IPS-15b (cell line): ENCODE results near the gene UGT1A6.
"Not testable (repeated sequence)": the region's sequence is repeated elsewhere in the genome, so short reads cannot be mapped to it uniquely, and the experiment has no call there.

Experiments
- H3K27me3 ChIP-seq: one replicate; pipeline ENCODE4 v1.6.1; 2013; ENCODE audit warnings: low read length; ENCODE audit not compliant: control insufficient read depth, insufficient read depth
- H3K36me3 ChIP-seq: one replicate; pipeline ENCODE4 v1.6.1; 2013; ENCODE audit warnings: low read length; ENCODE audit not compliant: control insufficient read depth, insufficient read depth
- H3K4me1 ChIP-seq: one replicate; pipeline ENCODE4 v1.6.1; 2013; ENCODE audit warnings: mild to moderate bottlenecking, low read length; ENCODE audit not compliant: control insufficient read depth, insufficient read depth
- H3K4me3 ChIP-seq: one replicate; pipeline ENCODE4 v1.5.1; 2013; ENCODE audit warnings: low read depth, low read length
- H3K9ac ChIP-seq: one replicate; pipeline ENCODE4 v1.6.1; 2013; ENCODE audit warnings: low read depth, mild to moderate bottlenecking, low read length
- H3K9me3 ChIP-seq: one replicate; pipeline ENCODE4 v1.6.1; 2013; ENCODE audit warnings: mild to moderate bottlenecking, low read length; ENCODE audit not compliant: control insufficient read depth, insufficient read depth

The UGT1A6 gene

GRCh38 chr2:233688341-233688740 lies 4.3 kb upstream of the UGT1A6 start:
- Histone ChIP-seq H3K36me3 (no peaks in the 10 kb centered on the region), H3K9me3 (no peaks in the 10 kb centered on the region), H3K27me3 (no peaks in the 10 kb centered on the region), H3K4me3 (no peak overlapping the region), H3K4me1 (peaks cover 7% of the 10 kb centered on the region), H3K9ac (no peak overlapping the region)

DNA sequence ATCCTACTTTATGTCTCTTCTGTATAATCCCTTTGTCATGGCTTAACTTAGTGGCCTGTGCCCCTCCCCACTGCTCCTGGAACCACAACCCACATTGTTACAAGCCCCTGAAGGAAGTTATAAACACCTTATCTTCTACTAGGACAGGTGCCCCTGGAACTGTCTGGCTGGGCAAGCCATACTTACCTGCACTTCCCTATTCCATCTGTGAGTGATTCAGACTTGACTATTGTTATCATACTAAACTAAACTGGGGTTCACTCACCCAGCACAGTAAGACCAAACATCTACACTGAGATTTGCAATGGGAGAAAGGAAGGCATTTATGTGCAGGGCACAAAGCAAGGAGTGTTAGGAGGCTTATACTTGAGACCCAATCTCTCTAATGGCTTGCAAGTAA lies 3.7 kb upstream of the UGT1A6 start:
- peaks cover 7% of the 10 kb centered on the region for H3K4me1 ChIP-seq
- H3K4me3 ChIP-seq: no peak overlapping the region
- no peaks in the 10 kb centered on the region for H3K9me3 ChIP-seq
- H3K27me3 ChIP-seq: no peaks in the 10 kb centered on the region
- no peaks in the 10 kb centered on the region for H3K36me3 ChIP-seq
- no peak overlapping the region for H3K9ac ChIP-seq

DNA sequence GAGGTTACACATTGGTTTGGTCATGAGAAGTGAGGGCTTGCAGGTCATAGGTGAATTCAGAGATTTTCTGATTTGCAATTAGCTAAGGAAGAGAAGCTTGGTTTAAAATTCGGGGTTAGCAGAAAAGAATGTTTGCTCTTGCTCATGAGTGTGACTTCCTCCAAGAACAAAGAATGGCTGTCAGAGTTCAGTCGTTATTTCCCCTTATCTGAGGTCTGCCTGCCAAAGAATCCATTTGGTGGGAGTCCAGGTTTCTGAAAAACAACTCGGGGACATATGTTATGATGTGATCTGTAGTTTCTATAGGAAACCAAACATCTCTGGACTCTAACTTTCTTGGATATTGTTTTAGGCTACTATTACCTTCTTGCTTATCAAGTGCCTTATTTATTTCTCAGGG lies 3.2 kb upstream of the UGT1A6 start:
- no peaks in the 10 kb centered on the region for H3K9me3 ChIP-seq
- H3K9ac ChIP-seq: no peak overlapping the region

GRCh38 chr2:233690444-233690843 lies 2.2 kb upstream of the UGT1A6 start:
- Histone ChIP-seq H3K36me3 (no peaks in the 10 kb centered on the region), H3K9ac (no peak overlapping the region), H3K27me3 (no peaks in the 10 kb centered on the region), H3K4me3 (no peak overlapping the region), H3K4me1 (peaks cover 7% of the 10 kb centered on the region), H3K9me3 (no peaks in the 10 kb centered on the region)

More for the DNA sequence above, 3.2 kb upstream of the UGT1A6 start:
- Histone ChIP-seq H3K27me3 (no peaks in the 10 kb centered on the region), H3K4me3 (no peak overlapping the region), H3K4me1 (peaks cover 7% of the 10 kb centered on the region), H3K36me3 (no peaks in the 10 kb centered on the region)

DNA sequence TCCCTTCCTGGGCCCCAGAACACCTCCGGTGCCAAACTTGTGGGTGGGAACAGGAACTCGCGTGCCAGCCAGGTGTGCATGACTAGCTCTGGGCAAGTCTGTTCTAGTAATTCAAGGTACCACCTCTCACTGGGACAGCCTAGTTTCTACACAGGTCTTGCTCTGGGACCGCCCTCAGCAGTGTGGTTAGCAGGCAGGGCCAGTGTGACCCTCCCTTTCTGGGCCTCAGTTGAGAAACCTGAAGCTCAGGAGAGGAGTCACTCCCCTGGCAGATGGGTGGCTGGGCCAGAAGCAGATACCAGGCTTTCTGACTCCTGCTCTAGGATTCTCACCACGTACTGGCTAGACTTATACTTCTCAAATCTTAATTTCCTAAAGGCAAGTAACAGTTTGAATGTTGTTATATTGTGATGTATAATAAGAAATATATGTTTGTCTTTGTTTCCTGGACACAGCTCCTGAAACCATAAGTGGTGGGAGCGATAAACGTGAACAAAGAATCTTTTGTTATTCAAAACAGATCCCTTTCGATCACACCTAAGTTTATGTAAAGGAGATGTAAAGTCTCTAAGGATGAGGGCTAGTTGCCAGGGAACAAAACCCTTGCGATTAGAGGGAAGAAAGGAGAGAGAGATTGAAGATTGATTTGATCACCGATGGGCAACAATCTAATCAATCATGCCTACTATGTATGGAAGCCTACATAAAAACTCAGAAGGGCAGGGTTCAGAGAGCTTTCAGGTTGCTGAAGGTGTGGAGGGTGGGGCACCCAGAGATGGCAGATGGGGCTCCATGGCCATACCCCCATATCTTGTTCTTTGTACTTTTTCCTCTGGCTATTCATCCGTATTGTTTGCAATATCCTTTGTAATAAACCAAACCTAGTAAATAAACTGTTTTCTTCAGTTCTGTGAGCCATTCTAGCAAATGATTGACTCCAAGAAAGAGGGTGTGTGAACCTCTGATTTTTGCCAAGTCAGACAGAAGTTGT lies 952 bp upstream of the UGT1A6 start:
- no peak overlapping the region for H3K9ac ChIP-seq
- no peaks in the 10 kb centered on the region for H3K27me3 ChIP-seq
- no peak overlapping the region for H3K4me3 ChIP-seq
- no peaks in the 10 kb centered on the region for H3K36me3 ChIP-seq
- peaks cover 7% of the 10 kb centered on the region for H3K4me1 ChIP-seq
- no peaks in the 10 kb centered on the region for H3K9me3 ChIP-seq

GRCh38 chr2:233693963-233694362 lies 1.3 kb downstream of the UGT1A6 start:
- no peaks in the 10 kb centered on the region for H3K27me3 ChIP-seq
- no peaks in the 10 kb centered on the region for H3K9me3 ChIP-seq
- peaks cover 7% of the 10 kb centered on the region for H3K4me1 ChIP-seq
- no peak overlapping the region for H3K4me3 ChIP-seq
- no peak overlapping the region for H3K9ac ChIP-seq
- no peaks in the 10 kb centered on the region for H3K36me3 ChIP-seq

DNA sequence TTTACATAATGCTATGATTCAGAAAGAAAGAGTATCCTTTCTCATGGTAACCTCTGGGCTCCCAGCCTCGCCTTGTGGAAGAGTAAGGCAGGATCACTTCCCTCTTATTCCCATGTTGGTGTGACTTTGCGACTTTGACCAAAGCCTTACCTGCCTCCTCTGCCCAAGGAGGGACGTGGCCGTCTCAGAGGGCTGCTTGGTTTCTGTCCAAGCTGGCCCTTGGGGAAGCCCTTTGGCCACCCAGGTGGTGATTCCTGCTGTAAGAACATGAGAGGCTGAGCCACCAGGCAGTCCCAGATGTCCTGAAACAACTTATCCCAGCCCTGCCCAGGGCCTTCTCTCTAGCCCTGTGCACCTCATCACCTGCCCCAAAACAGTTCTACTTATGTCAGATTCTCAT lies 6.0 kb downstream of the UGT1A6 start:
- Histone ChIP-seq H3K9ac (no peak overlapping the region), H3K4me3 (no peak overlapping the region), H3K4me1 (peaks cover 5% of the 10 kb centered on the region), H3K36me3 (no peaks in the 10 kb centered on the region), H3K9me3 (no peaks in the 10 kb centered on the region), H3K27me3 (no peaks in the 10 kb centered on the region)

DNA sequence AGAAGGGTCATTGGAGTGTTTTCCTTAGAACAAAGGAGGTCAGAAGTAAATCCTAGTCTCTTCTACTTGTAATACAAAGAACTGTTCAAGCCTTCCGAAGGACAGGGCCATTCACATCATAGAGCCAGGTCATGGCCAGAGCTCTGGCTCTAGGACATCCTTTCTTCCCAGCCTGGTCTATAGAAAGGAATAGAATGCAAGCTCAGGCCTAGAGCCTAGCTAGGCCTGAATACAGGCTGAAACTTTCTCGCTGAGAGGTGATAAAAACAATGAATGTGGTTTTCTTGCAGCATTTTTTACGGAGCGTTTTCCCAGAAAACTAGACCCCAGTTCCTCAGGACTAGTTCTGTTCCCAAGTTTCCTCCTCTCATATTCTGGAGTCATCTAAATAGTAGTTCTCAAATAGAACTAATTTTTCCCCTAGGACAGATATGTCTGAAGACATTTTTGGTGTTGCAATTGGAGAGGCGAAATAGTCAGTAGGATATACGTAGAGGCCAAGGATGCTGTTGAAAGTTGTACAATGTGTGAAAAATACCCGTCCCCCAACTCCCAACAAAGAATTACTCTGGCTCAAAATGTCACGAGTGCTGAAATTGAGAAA lies 6.8 kb downstream of the UGT1A6 start:
- Histone ChIP-seq H3K9me3 (no peaks in the 10 kb centered on the region), H3K36me3 (no peaks in the 10 kb centered on the region), H3K4me1 (peaks cover 5% of the 10 kb centered on the region), H3K9ac (no peak overlapping the region), H3K27me3 (no peaks in the 10 kb centered on the region), H3K4me3 (no peak overlapping the region)

GRCh38 chr2:233700028-233700635 lies 7.4 kb downstream of the UGT1A6 start:
- Histone ChIP-seq H3K9me3 (no peaks in the 10 kb centered on the region), H3K9ac (no peak overlapping the region), H3K4me3 (no peak overlapping the region), H3K4me1 (peaks cover 5% of the 10 kb centered on the region), H3K36me3 (no peaks in the 10 kb centered on the region), H3K27me3 (no peaks in the 10 kb centered on the region)

DNA sequence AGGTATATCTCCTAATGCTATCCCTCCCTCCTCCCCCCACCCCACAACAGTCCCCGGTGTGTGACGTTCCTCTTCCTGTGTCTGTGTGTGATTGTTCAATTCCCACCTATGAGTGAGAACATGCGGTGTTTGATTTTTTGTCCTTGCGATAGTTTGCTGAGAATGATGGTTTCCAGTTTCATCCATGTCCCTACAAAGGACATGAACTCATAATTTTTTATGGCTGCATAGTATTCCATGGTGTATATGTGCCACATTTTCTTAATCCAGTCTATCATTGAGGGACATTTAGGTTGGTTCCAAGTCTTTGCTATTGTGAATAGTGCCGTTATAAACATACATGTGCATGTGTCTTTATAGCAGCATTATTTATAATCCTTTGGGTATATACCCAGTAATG lies 8.2 kb downstream of the UGT1A6 start:
- H3K36me3 ChIP-seq, H3K9ac ChIP-seq, H3K4me1 ChIP-seq, H3K9me3 ChIP-seq, H3K4me3 ChIP-seq, H3K27me3 ChIP-seq: not testable (repeated sequence)

- Histone ChIP-seq H3K27me3 (no peaks in the 10 kb centered on the region), H3K9me3 (no peaks in the 10 kb centered on the region), H3K4me1 (peaks cover 5% of the 10 kb centered on the region), H3K9ac (no peak overlapping the region), H3K4me3 (no peak overlapping the region), H3K36me3 (no peaks in the 10 kb centered on the region)
Observed at GRCh38 chr2:233702238-233702637, 9.5 kb downstream of the UGT1A6 start.
